Measurements from ENCODE around the gene BABAM1. TPM values are rescaled to one million over a fixed set of nuclear protein-coding genes. Genes with fewer than 3 reads are reported as not detected.

BABAM1 gene
- polyA plus RNA-seq, 3 donors: 76.9 to 106 (median 90.3) TPM

DNA sequence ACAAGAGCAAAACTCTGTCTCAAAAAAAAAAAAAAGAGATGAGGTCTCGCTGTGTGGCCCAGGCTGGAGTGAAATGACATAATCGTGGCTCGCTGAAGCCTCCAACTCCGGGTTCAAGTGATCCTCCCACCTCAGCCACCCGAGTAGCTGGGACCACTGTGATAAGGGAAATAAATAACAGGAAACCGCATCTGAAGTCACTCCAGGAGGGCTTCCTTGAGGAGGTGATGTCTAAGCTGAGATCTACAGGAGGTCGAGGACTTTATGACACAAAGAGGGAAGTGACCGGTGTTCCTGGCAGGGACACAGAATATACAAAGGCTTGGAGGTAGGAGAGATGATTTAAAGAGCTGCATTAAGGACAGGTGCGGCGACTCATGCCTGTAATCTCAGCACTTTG, 12.6 kb upstream of the BABAM1 start:
- intact Hi-C loops (cut with micrococcal nuclease): no loop called here
- Histone ChIP-seq H3K36me3 (replicated peaks in 1 of 2; ENCODE audit: control insufficient read depth in 1 of 2, insufficient read depth in 2 of 2, low read length in 2 of 2) (no peaks in the 10 kb centered on the region), H4K20me1 (ENCODE audit: insufficient read depth, low read length) (no peaks in the 10 kb centered on the region), H3K9me3 (replicated peaks in 1 of 2; ENCODE audit: control insufficient read depth in 1 of 2, insufficient read depth in 1 of 2, low read length in 2 of 2) (no peaks in the 10 kb centered on the region), H3K79me2 (ENCODE audit: insufficient read depth, low read length) (no peaks in the 10 kb centered on the region), H2AFZ (ENCODE audit: insufficient read depth, low read depth, low read length, poor library complexity, severe bottlenecking) (no peak overlapping the region), H3K4me2 (replicated peaks; ENCODE audit: extremely low read depth, low read length, poor library complexity, severe bottlenecking) (no peak overlapping the region), H3K27ac (ENCODE audit: low read depth in 1 of 2, low read length in 2 of 2) (no peak overlapping the region), H3K27me3 (ENCODE audit: control insufficient read depth in 2 of 2, insufficient read depth in 2 of 2, low read length in 2 of 2) (no peaks in the 10 kb centered on the region), H3K4me1 (ENCODE audit: control insufficient read depth in 1 of 2, insufficient read depth in 2 of 2, low read length in 2 of 2) (no peaks in the 10 kb centered on the region), H3K4me3 (replicated peaks in 1 of 3; ENCODE audit: low read depth in 2 of 3, low read length in 3 of 3) (no peak overlapping the region), H3K9ac (ENCODE audit: insufficient read depth, low read length, poor library complexity, severe bottlenecking) (no peak overlapping the region)
- Mint-ChIP-seq H3K27ac (no peak overlapping the region), H3K27me3 (ENCODE audit: low read depth in 3 of 3) (peaks cover 2 to 8% (median 5%) of the 10 kb centered on the region in 3 donors), H3K4me3 (no peak overlapping the region), H3K9me3 (peaks cover 0 to 2% (median 0%) of the 10 kb centered on the region in 7 donors), H3K36me3 (no peaks in the 10 kb centered on the region), H3K4me1 (no peaks in the 10 kb centered on the region)
- DNase-seq: no peak
- TF ChIP-seq CTCF (IDR thresholded peaks at IDR 0.05): no peak
- WGBS (ENCODE audit: insufficient coverage): 59% methylated on average over 2 of the region's 10 CpGs

- Histone ChIP-seq H3K9me3 (replicated peaks in 1 of 2; ENCODE audit: control insufficient read depth in 1 of 2, insufficient read depth in 1 of 2, low read length in 2 of 2) (no peaks in the 10 kb centered on the region), H4K20me1 (ENCODE audit: insufficient read depth, low read length) (no peaks in the 10 kb centered on the region), H3K9ac (ENCODE audit: insufficient read depth, low read length, poor library complexity, severe bottlenecking) (no peak overlapping the region), H3K4me2 (replicated peaks; ENCODE audit: extremely low read depth, low read length, poor library complexity, severe bottlenecking) (no peak overlapping the region), H3K4me1 (ENCODE audit: control insufficient read depth in 1 of 2, insufficient read depth in 2 of 2, low read length in 2 of 2) (no peaks in the 10 kb centered on the region), H3K79me2 (ENCODE audit: insufficient read depth, low read length) (no peaks in the 10 kb centered on the region), H2AFZ (ENCODE audit: insufficient read depth, low read depth, low read length, poor library complexity, severe bottlenecking) (no peak overlapping the region), H3K27me3 (ENCODE audit: control insufficient read depth in 2 of 2, insufficient read depth in 2 of 2, low read length in 2 of 2) (no peaks in the 10 kb centered on the region), H3K4me3 (replicated peaks in 1 of 3; ENCODE audit: low read depth in 2 of 3, low read length in 3 of 3) (no peak overlapping the region), H3K27ac (ENCODE audit: low read depth in 1 of 2, low read length in 2 of 2) (no peak overlapping the region), H3K36me3 (replicated peaks in 1 of 2; ENCODE audit: control insufficient read depth in 1 of 2, insufficient read depth in 2 of 2, low read length in 2 of 2) (no peaks in the 10 kb centered on the region)
- H3K9me3 Mint-ChIP-seq: peaks cover 0 to 2% (median 0%) of the 10 kb centered on the region in 7 donors
- H3K27ac Mint-ChIP-seq: no peak overlapping the region
- peaks cover 2 to 8% (median 5%) of the 10 kb centered on the region in 3 donors for H3K27me3 Mint-ChIP-seq (ENCODE audit: low read depth in 3 of 3)
- WGBS (ENCODE audit: insufficient coverage): 89% methylated on average over 15 of the region's 18 CpGs
- no peak overlapping the region for H3K4me3 Mint-ChIP-seq
- TF ChIP-seq CTCF (IDR thresholded peaks at IDR 0.05): no peak
- H3K4me1 Mint-ChIP-seq: no peaks in the 10 kb centered on the region
- DNase-seq: no peak
- no peaks in the 10 kb centered on the region for H3K36me3 Mint-ChIP-seq
- intact Hi-C loops (cut with micrococcal nuclease): no loop called here
Observed at GRCh38 chr19:17255150-17255621, 12.1 kb upstream of the BABAM1 start.
